NCI-H2227 (cell line): ENCODE measurements around the gene PRRG2.

ENCODE experiments used
- DNase-seq: peaks from one replicate; lab custom pipeline; 2025; ENCODE audit not compliant: unreplicated experiment; lab: John Stamatoyannopoulos, UW

The PRRG2 gene

DNA sequence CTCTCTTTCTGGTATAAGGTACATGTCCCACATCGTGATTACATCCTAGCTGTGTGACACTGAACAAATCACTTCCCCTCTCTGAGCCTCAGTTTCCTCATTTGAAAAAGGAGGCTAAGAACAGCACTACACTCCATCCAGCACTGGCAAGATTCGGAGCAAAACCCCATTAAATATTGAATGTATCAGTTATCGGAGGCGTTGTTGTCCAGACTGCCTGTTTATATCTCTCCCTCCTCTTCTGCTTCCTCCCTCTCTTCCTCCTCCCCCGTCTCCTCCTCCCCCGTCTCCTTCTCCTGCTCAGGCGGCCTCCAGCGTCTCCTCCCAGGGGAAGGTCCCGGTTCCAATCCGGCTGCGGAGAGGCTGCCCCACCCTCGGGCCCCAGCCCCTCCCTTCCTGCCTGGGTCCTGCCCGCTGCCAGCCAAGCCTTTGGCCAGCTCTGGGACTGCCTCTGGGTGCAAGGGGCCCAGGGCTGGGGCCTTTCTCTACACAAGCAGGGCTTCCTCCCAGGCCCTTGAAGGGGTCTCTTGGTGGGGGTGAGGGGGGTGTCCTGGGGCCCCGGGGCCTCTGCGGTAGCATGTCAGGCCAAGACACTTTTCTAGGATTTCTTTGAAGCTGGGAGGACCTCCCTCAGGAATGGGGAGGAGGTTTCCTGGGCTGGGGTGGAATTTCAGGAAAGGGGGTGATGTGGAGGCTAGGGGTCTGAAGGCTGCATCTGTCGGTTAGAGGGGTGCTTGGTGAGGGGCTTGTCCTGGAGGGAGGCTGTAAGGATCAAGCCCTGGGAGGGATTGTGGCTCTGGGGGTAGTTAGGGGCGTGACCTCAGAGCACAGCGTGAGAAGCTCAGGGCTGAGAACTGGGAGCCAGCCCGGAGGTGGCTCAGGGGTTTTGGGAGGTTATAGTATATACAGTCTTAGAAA, 57.0 kb downstream of the PRRG2 start:
- no peak for DNase-seq

DNA sequence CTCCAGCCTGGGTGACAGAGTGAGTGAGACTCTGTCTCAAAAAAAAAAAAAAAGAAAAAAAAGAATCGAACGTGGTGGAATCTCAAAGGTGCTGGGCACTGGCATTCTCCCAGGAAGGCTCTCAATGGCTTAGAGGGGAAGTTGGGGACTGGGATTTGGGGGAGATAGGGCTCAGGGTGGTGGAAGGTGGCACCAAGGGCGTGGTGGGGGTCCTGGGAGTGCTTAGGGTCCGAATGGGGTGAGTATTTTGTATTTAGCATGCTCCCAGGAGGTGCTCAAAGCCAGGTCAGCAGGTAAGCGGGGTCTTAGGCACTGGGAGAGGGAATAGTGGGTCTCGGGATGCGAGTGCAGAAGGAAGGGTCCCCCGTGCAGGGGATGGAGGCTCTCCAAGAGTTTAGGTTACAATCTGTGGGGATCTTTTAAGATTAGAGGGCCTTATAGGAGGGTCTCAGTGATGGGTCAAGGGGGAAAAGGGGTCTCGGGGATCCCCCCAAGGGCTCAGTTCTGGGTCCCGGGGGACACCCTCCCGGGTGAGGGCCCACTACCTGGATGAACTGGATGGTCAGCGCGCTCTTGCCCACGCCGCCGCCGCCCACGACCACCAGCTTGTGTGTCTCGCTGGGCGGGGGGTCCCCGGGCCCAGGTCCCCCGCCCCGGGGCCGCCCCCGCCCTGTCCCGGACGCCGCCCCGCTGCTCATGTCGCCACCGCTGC, 58.4 kb downstream of the PRRG2 start:
- no peak for DNase-seq

DNA sequence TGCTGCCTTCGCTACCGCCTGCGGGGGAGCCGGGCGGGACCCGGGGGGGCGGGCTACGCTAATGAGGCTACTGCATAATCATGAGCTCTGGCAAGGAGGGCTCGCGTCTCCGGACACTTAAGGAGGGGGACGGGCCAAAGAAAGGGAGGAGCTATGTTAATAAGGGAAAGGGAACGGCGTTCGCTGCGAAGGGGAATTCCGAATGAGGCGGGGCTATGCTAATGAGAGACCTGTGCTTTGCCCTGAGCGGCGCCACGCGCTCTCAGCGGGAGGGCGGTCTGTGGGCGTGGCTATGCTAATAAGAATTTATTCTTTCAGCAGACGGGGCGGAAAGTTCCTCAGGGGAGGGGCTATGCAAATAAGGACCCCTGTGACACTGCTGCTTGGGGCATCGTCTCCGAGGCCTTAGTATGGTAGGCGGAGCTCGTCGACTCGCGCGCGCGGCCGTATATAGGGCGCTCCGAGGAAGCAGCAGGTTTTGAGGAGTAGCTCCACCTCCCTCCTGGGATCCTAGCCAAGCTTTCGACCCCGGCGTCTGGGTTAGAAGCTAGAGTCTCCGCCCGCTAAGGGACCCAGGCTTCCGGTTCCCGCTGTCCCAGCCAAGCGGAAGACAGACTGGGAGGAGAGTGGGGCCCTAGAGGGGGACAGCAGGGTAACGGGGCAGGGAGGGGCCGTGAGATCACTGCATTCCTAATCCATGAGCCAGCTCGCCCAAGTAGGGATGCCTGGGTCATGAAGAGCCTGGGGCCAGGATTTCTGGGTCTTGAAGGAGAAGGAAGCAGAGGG, 59.2 kb downstream of the PRRG2 start, which contains the start of gene RRAS:
RRAS (minus strand) TSS at position 31 of the 786 bp plus-strand sequence. CDS start 45 bp downstream, outside the sequence.
- DNase-seq = peak; percentile 98
